PC-9 (cell line): Measurements from ENCODE around the gene MRPL49. TPM values are rescaled to one million over a fixed set of nuclear protein-coding genes. Genes with fewer than 3 reads are reported as not detected.

Experiments used
- BruUV-seq: library from RNA; stranded (reverse); fragments of 400-500 nt; replicated peaks from 2 replicates; lab custom pipeline; 2021; lab: Mats Ljungman, UMichigan
- CTCF ChIA-PET: fragments of 300-600 bp; sonication (Branson Sonifier 250); formaldehyde crosslinking; loops from one replicate; lab custom pipeline; 2022; ENCODE audit warnings: antibody characterized with exemption; lab: Charles Lee
- POLR2A ChIA-PET: fragments of 300-600 bp; sonication (Branson Sonifier 250); formaldehyde crosslinking; loops from one replicate; lab custom pipeline; 2022; ENCODE audit warnings: antibody characterized with exemption; ENCODE audit not compliant: unreplicated experiment; lab: Charles Lee
- DNase-seq, 2 experiments: peaks; one replicate each; pipeline versions ENCODE4 v3.0.0 to v3.0.0-alpha.2; 2015 to 2022; ENCODE audit warnings: mixed read lengths in 1 of 2
- H2AFZ ChIP-seq: fragments of 200-600 bp; sonication (generic); 2 replicates; pipeline ENCODE4 v1.8.1; 2017; ENCODE audit warnings: antibody characterized with exemption
- H3F3A ChIP-seq: fragments of 200-600 bp; sonication (generic); 2 replicates; pipeline ENCODE4 v1.8.1; 2017; ENCODE audit warnings: antibody characterized with exemption, mild to moderate bottlenecking, low read depth; ENCODE audit not compliant: insufficient read depth
- H3K27ac ChIP-seq: fragments of 200-600 bp; sonication (generic); 2 replicates; pipeline ENCODE4 v1.6.1; 2016; ENCODE audit warnings: mixed run types
- H3K27me3 ChIP-seq: fragments of 200-600 bp; sonication (generic); 2 replicates; pipeline ENCODE4 v1.6.1; 2016; ENCODE audit warnings: low read depth, mixed run types; ENCODE audit not compliant: insufficient read depth
- H3K36me3 ChIP-seq: fragments of 200-600 bp; sonication (generic); 2 replicates; pipeline ENCODE4 v1.6.1; 2016; ENCODE audit warnings: low read depth, mixed run types
- H3K4me1 ChIP-seq: fragments of 200-600 bp; sonication (generic); replicated peaks from 2 replicates; pipeline ENCODE4 v1.6.1; 2016; ENCODE audit warnings: mixed run types; ENCODE audit not compliant: insufficient read depth
- H3K4me2 ChIP-seq: fragments of 200-600 bp; sonication (generic); 2 replicates; pipeline ENCODE4 v1.6.1; 2017; ENCODE audit warnings: mixed run types
- H3K4me3 ChIP-seq: fragments of 200-600 bp; sonication (generic); 2 replicates; pipeline ENCODE4 v1.6.1; 2016; ENCODE audit warnings: mixed run types
- H3K79me2 ChIP-seq: fragments of 200-600 bp; sonication (generic); 2 replicates; pipeline ENCODE4 v1.6.1; 2017; ENCODE audit warnings: low read depth, mixed run types
- H3K9me2 ChIP-seq: fragments of 200-600 bp; sonication (generic); 2 replicates; pipeline ENCODE4 v1.8.1; 2017; ENCODE audit warnings: mild to moderate bottlenecking; ENCODE audit not compliant: insufficient read depth
- H3K9me3 ChIP-seq: fragments of 200-600 bp; sonication (generic); 2 replicates; pipeline ENCODE4 v1.8.1; 2016; ENCODE audit warnings: low read depth; ENCODE audit not compliant: insufficient read depth
- H4K20me1 ChIP-seq: fragments of 200-600 bp; sonication (generic); 2 replicates; pipeline ENCODE4 v1.8.1; 2017; ENCODE audit not compliant: insufficient read depth
- CTCF ChIP-seq: fragments of 200-600 bp; sonication (generic); conservative IDR thresholded peaks from 2 replicates; pipeline ENCODE4 v1.6.1; 2017; ENCODE audit warnings: mixed run types, antibody characterized with exemption, mild to moderate bottlenecking, moderate library complexity
- EZH2 ChIP-seq: fragments of 200-600 bp; sonication (generic); IDR thresholded peaks from 2 replicates; pipeline ENCODE4 v1.8.0; 2017; ENCODE audit warnings: antibody characterized with exemption, low read depth
- intact Hi-C: fragments of 100-400 bp; cut with micrococcal nuclease; formaldehyde crosslinking; loops from one replicate; pipeline ENCODE4 v1.10.0; 2022; ENCODE audit not compliant: unreplicated experiment
- total RNA-seq: library from RNA; stranded (reverse); gene quantifications from 2 replicates; pipeline ENCODE4 v1.2.3, GENCODE V29; 2021

The MRPL49 gene
- total RNA-seq, 1 experiment from 2014 or later = 95.0 TPM

- intact Hi-C loops = no loop called here
- H3F3A ChIP-seq = peaks cover 18% of the 10 kb centered on the region; the same call in 1 of the 2 replicates
- peaks cover 17% of the 10 kb centered on the region for H3K4me1 ChIP-seq
- H4K20me1 ChIP-seq = no peaks in the 10 kb centered on the region
- H3K27me3 ChIP-seq = no peaks in the 10 kb centered on the region
- H2AFZ ChIP-seq = no peak overlapping the region
- no peaks in the 10 kb centered on the region for H3K9me2 ChIP-seq
- peaks cover 13% of the 10 kb centered on the region for H3K36me3 ChIP-seq
- POLR2A ChIA-PET = interaction anchor here (0.6 kb wide), 1 partner anchor 71 kb away, joined by 5 read pairs; no protein-coding TSS in a partner anchor
- peaks cover 39% of the 10 kb centered on the region for H3K79me2 ChIP-seq
- no peak for DNase-seq
- CTCF ChIA-PET = no interaction called here
- no TSS peak for BruUV-seq
- no peak for TF ChIP-seq CTCF
- TF ChIP-seq EZH2 = no peak
- H3K9me3 ChIP-seq = no peaks in the 10 kb centered on the region
- no peak overlapping the region for H3K4me2 ChIP-seq
- H3K4me3 ChIP-seq = no peak overlapping the region
- H3K27ac ChIP-seq = no peak overlapping the region
Measured at GRCh38 chr11:65086809-65087208, 35.3 kb upstream of the MRPL49 start.

- TF ChIP-seq CTCF = no peak
- no peak for TF ChIP-seq EZH2
- H3K4me1 ChIP-seq = peaks cover 17% of the 10 kb centered on the region
- no TSS peak for BruUV-seq
- H3K4me3 ChIP-seq = no peak overlapping the region
- no peak overlapping the region for H3K27ac ChIP-seq
- no peak overlapping the region for H2AFZ ChIP-seq
- peaks cover 18% of the 10 kb centered on the region; the same call in 1 of the 2 replicates for H3F3A ChIP-seq
- DNase-seq = no peak
- H3K4me2 ChIP-seq = no peak overlapping the region
- peaks cover 35% of the 10 kb centered on the region for H3K79me2 ChIP-seq
- H3K9me3 ChIP-seq = no peaks in the 10 kb centered on the region
- peaks cover 13% of the 10 kb centered on the region for H3K36me3 ChIP-seq
- no peaks in the 10 kb centered on the region for H3K27me3 ChIP-seq
- H3K9me2 ChIP-seq = no peaks in the 10 kb centered on the region
- intact Hi-C loops = no loop called here
- CTCF ChIA-PET = no interaction called here
- no peaks in the 10 kb centered on the region for H4K20me1 ChIP-seq
- POLR2A ChIA-PET = no interaction called here
Measured at GRCh38 chr11:65087216-65087615, 34.9 kb upstream of the MRPL49 start.

GRCh38 chr11:65087827-65088226 is 34.3 kb upstream of the MRPL49 start:
- no peaks in the 10 kb centered on the region for H3K9me3 ChIP-seq
- H3K4me1 ChIP-seq = peaks cover 13% of the 10 kb centered on the region
- CTCF ChIA-PET = no interaction called here
- no TSS peak for BruUV-seq
- H3K27me3 ChIP-seq = no peaks in the 10 kb centered on the region
- DNase-seq = no peak
- H3K79me2 ChIP-seq = peaks cover 29% of the 10 kb centered on the region
- no peak overlapping the region for H2AFZ ChIP-seq
- no peak for TF ChIP-seq EZH2
- no peak for TF ChIP-seq CTCF
- POLR2A ChIA-PET = no interaction called here
- H4K20me1 ChIP-seq = no peaks in the 10 kb centered on the region
- no peak overlapping the region for H3K4me3 ChIP-seq
- no peak overlapping the region for H3K4me2 ChIP-seq
- H3K9me2 ChIP-seq = no peaks in the 10 kb centered on the region
- no peak overlapping the region for H3K27ac ChIP-seq
- H3K36me3 ChIP-seq = peaks cover 13% of the 10 kb centered on the region
- intact Hi-C loops = no loop called here
- H3F3A ChIP-seq = peaks cover 21% of the 10 kb centered on the region; the same call in 1 of the 2 replicates
